Bronchial epithelial cell (primary cell): ENCODE measurements around the gene SPTA1. TPM values are rescaled to one million over a fixed set of nuclear protein-coding genes. Genes with fewer than 3 reads are reported as not detected.

Source experiments
- DNase-seq: peaks from one replicate; pipeline ENCODE4 v3.0.0-alpha.2; 2010; ENCODE audit warnings: low read depth
- FAIRE-seq: peaks from 2 replicates; lab custom pipeline; 2011; peaks lifted over from hg19 to GRCh38; lab: Jason Lieb, UNC
- H3K27me3 ChIP-seq: 2 replicates; pipeline ENCODE4 v1.5.1; 2011; ENCODE audit warnings: low read length; ENCODE audit not compliant: control insufficient read depth, insufficient read depth
- H3K36me3 ChIP-seq: 2 replicates; pipeline ENCODE4 v1.5.1; 2011; ENCODE audit warnings: low read length; ENCODE audit not compliant: control insufficient read depth, insufficient read depth
- H3K4me3 ChIP-seq: 2 replicates; pipeline ENCODE4 v1.5.1; 2011; ENCODE audit warnings: mild to moderate bottlenecking, low read depth, low read length, control low read depth
- CTCF ChIP-seq: IDR thresholded peaks from 2 replicates; pipeline ENCODE4 v1.5.1; 2011; ENCODE audit warnings: mild to moderate bottlenecking, moderate library complexity, low read length, control low read depth, inconsistent platforms; ENCODE audit not compliant: insufficient read depth, severe bottlenecking
- total RNA-seq: library from RNA; depleted of rRNA; stranded (reverse); fragments of >200 nt; gene quantifications from 2 replicates; pipeline ENCODE4 v1.2.1, GENCODE V29; 2014

SPTA1 gene
- total RNA-seq, 1 donor from 2014 or later = not detected

- FAIRE-seq (no peak), DNase-seq (no peak)
- no peak for TF ChIP-seq CTCF
Observed at GRCh38 chr1:158666037-158666436, 20.5 kb downstream of the SPTA1 start.

GRCh38 chr1:158654571-158654970 lies 31.9 kb downstream of the SPTA1 start:
- no peaks in the 10 kb centered on the region for H3K36me3 ChIP-seq
- H3K4me3 ChIP-seq = no peak overlapping the region
- no peak for TF ChIP-seq CTCF
- no peak for DNase-seq
- no peak for FAIRE-seq
- no peaks in the 10 kb centered on the region for H3K27me3 ChIP-seq

More at GRCh38 chr1:158666037-158666436, 20.5 kb downstream of the SPTA1 start:
- Histone ChIP-seq H3K36me3 (no peaks in the 10 kb centered on the region), H3K27me3 (no peaks in the 10 kb centered on the region), H3K4me3 (no peak overlapping the region)

- Histone ChIP-seq H3K27me3 (no peaks in the 10 kb centered on the region), H3K4me3 (no peak overlapping the region), H3K36me3 (no peaks in the 10 kb centered on the region)
- no peak for DNase-seq
- FAIRE-seq = no peak
- TF ChIP-seq CTCF = no peak
Observed at GRCh38 chr1:158654086-158654485, 32.4 kb downstream of the SPTA1 start.

- Histone ChIP-seq H3K36me3 (no peaks in the 10 kb centered on the region), H3K27me3 (no peaks in the 10 kb centered on the region), H3K4me3 (no peak overlapping the region)
- no peak for DNase-seq
- TF ChIP-seq CTCF = no peak
- no peak for FAIRE-seq
Observed at GRCh38 chr1:158652721-158653334, 33.7 kb downstream of the SPTA1 start.

GRCh38 chr1:158649052-158649451 lies 37.5 kb downstream of the SPTA1 start:
- DNase-seq (no peak), FAIRE-seq (no peak)
- Histone ChIP-seq H3K27me3 (no peaks in the 10 kb centered on the region), H3K36me3 (no peaks in the 10 kb centered on the region), H3K4me3 (no peak overlapping the region)
- TF ChIP-seq CTCF = no peak

GRCh38 chr1:158646465-158646864 lies 40.0 kb downstream of the SPTA1 start:
- no peak for TF ChIP-seq CTCF
- DNase-seq (no peak), FAIRE-seq (no peak)
- H3K27me3 ChIP-seq = no peaks in the 10 kb centered on the region
- H3K4me3 ChIP-seq = no peak overlapping the region
- H3K36me3 ChIP-seq = no peaks in the 10 kb centered on the region
